ENCODE data around the gene TNFAIP8L3. TPM values are rescaled to one million over a fixed set of nuclear protein-coding genes. Genes with fewer than 3 reads are reported as not detected.

TNFAIP8L3 gene
- total and polyA plus RNA-seq, 3 donors from 2014 or later = 5.1 to 17.3 (median 10.2) TPM

DNA sequence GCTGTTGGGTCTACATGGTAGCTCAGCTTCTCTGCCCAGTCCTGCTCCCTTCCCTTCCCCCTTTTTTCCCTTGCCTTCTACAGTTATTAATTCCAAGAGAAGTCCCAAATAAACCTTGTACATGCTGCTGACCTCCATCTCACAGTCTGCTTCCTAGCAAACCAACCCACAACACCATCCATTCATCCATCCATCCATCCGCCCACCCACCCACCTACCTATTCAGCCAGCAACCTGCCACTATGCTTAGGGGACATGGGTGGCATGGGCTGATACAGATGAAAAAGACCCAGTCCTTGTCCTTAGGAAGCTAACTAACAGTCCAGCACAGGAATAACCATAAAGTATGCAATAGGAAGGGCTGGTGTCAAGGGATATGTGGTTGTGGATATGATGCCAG, 5.7 kb downstream of the TNFAIP8L3 start:
- WGBS, 2 donors = 88 to 100% methylated on average over 1 of the region's 1 CpG

DNA sequence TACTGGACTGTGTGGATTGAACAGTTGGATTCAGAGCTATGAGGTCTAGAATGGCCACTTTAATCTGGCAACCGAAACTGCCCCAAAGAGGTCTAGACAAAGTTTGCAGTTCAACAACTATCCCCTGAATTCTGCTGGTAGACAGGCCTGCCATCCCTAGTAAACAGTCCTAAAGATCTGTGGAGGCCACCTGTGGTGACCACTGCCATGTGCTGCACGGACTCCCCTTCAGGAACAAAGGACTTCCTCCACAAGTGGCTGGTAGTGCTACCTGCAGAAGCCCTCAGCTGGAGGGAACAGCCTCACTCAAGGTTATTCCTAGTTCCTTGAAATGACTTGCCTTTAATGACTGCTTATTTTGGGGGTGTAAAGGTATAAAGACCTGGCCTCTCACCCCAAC, 6.1 kb downstream of the TNFAIP8L3 start:
- Histone ChIP-seq H3K4me3 (no peak overlapping the region), H3K36me3 (ENCODE audit: low read depth, missing control alignments) (no peaks in the 10 kb centered on the region), H3K27ac (no peak overlapping the region), H3K9me3 (no peaks in the 10 kb centered on the region), H3K27me3 (no peaks in the 10 kb centered on the region), H3K4me1 (no peaks in the 10 kb centered on the region)
- DNase-seq = no peak
- intact Hi-C loops (cut with DNase I; ENCODE audit: low total_unique reads) = no loop called here
- 76 to 90% methylated on average over 2 of the region's 2 CpGs for WGBS, 2 donors
- TF ChIP-seq, protein P1, sequence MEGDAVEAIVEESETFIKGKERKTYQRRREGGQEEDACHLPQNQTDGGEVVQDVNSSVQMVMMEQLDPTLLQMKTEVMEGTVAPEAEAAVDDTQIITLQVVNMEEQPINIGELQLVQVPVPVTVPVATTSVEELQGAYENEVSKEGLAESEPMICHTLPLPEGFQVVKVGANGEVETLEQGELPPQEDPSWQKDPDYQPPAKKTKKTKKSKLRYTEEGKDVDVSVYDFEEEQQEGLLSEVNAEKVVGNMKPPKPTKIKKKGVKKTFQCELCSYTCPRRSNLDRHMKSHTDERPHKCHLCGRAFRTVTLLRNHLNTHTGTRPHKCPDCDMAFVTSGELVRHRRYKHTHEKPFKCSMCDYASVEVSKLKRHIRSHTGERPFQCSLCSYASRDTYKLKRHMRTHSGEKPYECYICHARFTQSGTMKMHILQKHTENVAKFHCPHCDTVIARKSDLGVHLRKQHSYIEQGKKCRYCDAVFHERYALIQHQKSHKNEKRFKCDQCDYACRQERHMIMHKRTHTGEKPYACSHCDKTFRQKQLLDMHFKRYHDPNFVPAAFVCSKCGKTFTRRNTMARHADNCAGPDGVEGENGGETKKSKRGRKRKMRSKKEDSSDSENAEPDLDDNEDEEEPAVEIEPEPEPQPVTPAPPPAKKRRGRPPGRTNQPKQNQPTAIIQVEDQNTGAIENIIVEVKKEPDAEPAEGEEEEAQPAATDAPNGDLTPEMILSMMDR (IDR thresholded peaks at IDR 0.05) = no peak
- TF ChIP-seq POLR2A (IDR thresholded peaks at IDR 0.05) = no peak

More for the DNA sequence above, 5.7 kb downstream of the TNFAIP8L3 start:
- TF ChIP-seq, protein P1 (IDR thresholded peaks at IDR 0.05) = no peak
- no peak for TF ChIP-seq POLR2A (IDR thresholded peaks at IDR 0.05)
- H3K36me3 ChIP-seq (ENCODE audit: low read depth, missing control alignments) = no peaks in the 10 kb centered on the region
- no peak overlapping the region for H3K4me3 ChIP-seq
- H3K4me1 ChIP-seq = no peaks in the 10 kb centered on the region
- no peaks in the 10 kb centered on the region for H3K27me3 ChIP-seq
- no peak for DNase-seq
- no peaks in the 10 kb centered on the region for H3K9me3 ChIP-seq
- intact Hi-C loops (cut with DNase I; ENCODE audit: low total_unique reads) = no loop called here
- no peak overlapping the region for H3K27ac ChIP-seq

DNA sequence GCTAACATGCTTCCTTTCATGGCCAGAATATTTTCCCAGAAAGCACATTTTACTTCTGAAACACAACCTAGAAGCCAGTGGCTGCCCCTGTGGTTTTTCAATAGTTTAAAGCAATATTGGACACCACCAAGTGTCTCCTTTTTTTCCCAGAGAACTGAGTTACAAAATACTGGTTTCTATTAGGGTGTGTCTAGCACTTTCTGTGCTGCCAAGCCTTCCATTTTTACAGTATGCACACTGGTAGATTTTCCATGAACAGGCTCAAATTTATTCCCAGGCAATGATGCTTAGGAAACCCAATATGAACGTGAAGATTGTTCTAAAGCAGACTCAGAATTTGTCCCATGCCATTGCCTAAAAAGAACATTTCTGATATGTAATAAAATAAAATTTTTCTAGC, 7.2 kb downstream of the TNFAIP8L3 start:
- H3K27me3 ChIP-seq = no peaks in the 10 kb centered on the region
- no peak for DNase-seq
- intact Hi-C loops (cut with DNase I; ENCODE audit: low total_unique reads) = no loop called here
- TF ChIP-seq, protein P1 (IDR thresholded peaks at IDR 0.05) = no peak
- no peak for TF ChIP-seq POLR2A (IDR thresholded peaks at IDR 0.05)
- no peaks in the 10 kb centered on the region for H3K36me3 ChIP-seq (ENCODE audit: low read depth, missing control alignments)
- H3K4me1 ChIP-seq = no peaks in the 10 kb centered on the region
- H3K27ac ChIP-seq = no peak overlapping the region
- no peak overlapping the region for H3K4me3 ChIP-seq
- WGBS, 2 donors = 71 to 78% methylated on average over 1 of the region's 1 CpG
- no peaks in the 10 kb centered on the region for H3K9me3 ChIP-seq

DNA sequence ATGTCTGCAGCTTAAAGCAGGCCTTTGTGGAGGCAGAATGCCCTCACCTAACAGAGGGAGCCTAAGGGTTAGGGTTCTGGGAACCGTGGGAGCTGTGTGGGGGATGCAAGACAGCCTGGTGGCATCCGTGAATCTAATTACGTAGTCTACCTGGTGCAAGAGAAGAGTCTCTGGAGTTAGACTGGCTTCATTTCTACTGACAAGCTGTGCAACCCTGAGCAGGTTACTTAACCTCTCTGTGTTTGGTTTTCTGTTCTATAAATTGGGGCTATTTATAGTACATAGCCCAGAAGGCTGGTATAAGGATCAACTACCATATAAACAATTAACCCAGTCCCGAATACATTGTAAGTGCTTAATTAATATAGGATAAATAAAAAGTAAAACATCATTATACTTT, 8.3 kb downstream of the TNFAIP8L3 start:
- H3K4me1 ChIP-seq = no peaks in the 10 kb centered on the region
- no peak for DNase-seq
- H3K9me3 ChIP-seq = no peaks in the 10 kb centered on the region
- no peaks in the 10 kb centered on the region for H3K27me3 ChIP-seq
- intact Hi-C loops (cut with DNase I; ENCODE audit: low total_unique reads) = no loop called here
- TF ChIP-seq POLR2A (IDR thresholded peaks at IDR 0.05) = no peak
- TF ChIP-seq, protein P1 (IDR thresholded peaks at IDR 0.05) = no peak
- WGBS, 2 donors = 88 to 95% methylated on average over 4 of the region's 4 CpGs
- no peak overlapping the region for H3K4me3 ChIP-seq
- no peaks in the 10 kb centered on the region for H3K36me3 ChIP-seq (ENCODE audit: low read depth, missing control alignments)
- H3K27ac ChIP-seq = no peak overlapping the region

DNA sequence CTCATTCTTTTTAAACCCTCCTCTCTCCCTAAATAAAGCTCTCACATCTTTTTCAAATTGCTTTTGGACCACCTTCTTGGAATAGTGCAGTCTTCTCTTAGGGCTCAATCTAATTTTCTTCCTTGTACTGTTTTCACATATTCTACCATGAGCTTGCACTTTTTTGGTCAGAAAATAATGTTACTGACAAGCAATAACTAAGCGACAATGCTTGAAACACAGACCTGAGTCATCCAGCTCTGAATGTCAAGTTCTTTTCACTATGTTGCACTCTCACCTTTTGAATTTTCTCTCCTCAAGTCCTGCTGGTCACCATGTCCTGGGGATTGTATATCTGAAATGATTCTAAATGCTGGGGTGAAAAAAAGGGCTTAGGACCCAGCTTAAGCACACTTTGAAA, 8.9 kb downstream of the TNFAIP8L3 start:
- no peak overlapping the region for H3K4me3 ChIP-seq
- no peaks in the 10 kb centered on the region for H3K9me3 ChIP-seq
- no peaks in the 10 kb centered on the region for H3K4me1 ChIP-seq
- no peaks in the 10 kb centered on the region for H3K36me3 ChIP-seq (ENCODE audit: low read depth, missing control alignments)
- 93 to 94% methylated on average over 1 of the region's 1 CpG for WGBS, 2 donors
- no peaks in the 10 kb centered on the region for H3K27me3 ChIP-seq
- DNase-seq = no peak
- TF ChIP-seq POLR2A (IDR thresholded peaks at IDR 0.05) = no peak
- TF ChIP-seq, protein P1 (IDR thresholded peaks at IDR 0.05) = no peak
- intact Hi-C loops (cut with DNase I; ENCODE audit: low total_unique reads) = no loop called here
- H3K27ac ChIP-seq = no peak overlapping the region
